GM12801 (cell line): ENCODE data around the gene SLC12A7.

Experiments
- CTCF ChIP-seq: IDR thresholded peaks from one replicate; pipeline ENCODE4 v1.5.1; 2011; ENCODE audit warnings: control low read depth; ENCODE audit not compliant: insufficient read length; ENCODE audit errors: extremely low read depth

Gene SLC12A7

GRCh38 chr5:1139331-1140170 lies 27.7 kb upstream of the SLC12A7 start:
- no peak for TF ChIP-seq CTCF

GRCh38 chr5:1138445-1139245 lies 26.8 kb upstream of the SLC12A7 start:
- TF ChIP-seq CTCF: no peak

GRCh38 chr5:1137567-1138444 lies 25.9 kb upstream of the SLC12A7 start:
- TF ChIP-seq CTCF: no peak

GRCh38 chr5:1136814-1137213 lies 25.0 kb upstream of the SLC12A7 start:
- no peak for TF ChIP-seq CTCF

- TF ChIP-seq CTCF: no peak
Observed at GRCh38 chr5:1135696-1136525, 24.0 kb upstream of the SLC12A7 start.

- TF ChIP-seq CTCF: no peak
Observed at GRCh38 chr5:1134478-1134877, 22.6 kb upstream of the SLC12A7 start.
